Lung (tissue), 12 donors: ENCODE measurements around the gene MAGEB2. TPM values are rescaled to one million over a fixed set of nuclear protein-coding genes. Genes with fewer than 3 reads are reported as not detected.

ENCODE experiments used
- ATAC-seq: fragments of 200-7000 bp; cut with Tn5 transposase; one replicate; pipeline ENCODE4 v1.9.1; 2020; ENCODE audit warnings: moderate number of reproducible peaks; ENCODE audit not compliant: insufficient read depth, low FRiP score
- DNase-seq, 3 donors: peaks; one replicate each; pipeline ENCODE4 v3.0.0-alpha.2; 2013 to 2017
- H3K27ac ChIP-seq, 2 donors: one replicate each; pipeline ENCODE4 v1.5.1; 2013; ENCODE audit warnings: mild to moderate bottlenecking in 2 of 2, moderate library complexity in 2 of 2, control low read depth in 1 of 2, inconsistent platforms in 1 of 2, low read depth in 1 of 2, low read length in 1 of 2
- H3K27me3 ChIP-seq, 3 donors: one replicate each; pipeline ENCODE4 v1.5.1; 2013; ENCODE audit warnings: low read length in 2 of 3; ENCODE audit not compliant: control insufficient read depth in 3 of 3, insufficient read depth in 3 of 3
- H3K36me3 ChIP-seq, 4 donors: one replicate each; pipeline ENCODE4 v1.5.1; 2013; ENCODE audit warnings: low read length in 4 of 4, mild to moderate bottlenecking in 1 of 4, moderate library complexity in 1 of 4; ENCODE audit not compliant: control insufficient read depth in 4 of 4, insufficient read depth in 4 of 4
- H3K4me1 ChIP-seq, 5 donors: one replicate each; pipeline ENCODE4 v1.5.1; 2013; ENCODE audit warnings: low read length in 5 of 5, mild to moderate bottlenecking in 2 of 5, moderate library complexity in 1 of 5; ENCODE audit not compliant: control insufficient read depth in 5 of 5, insufficient read depth in 5 of 5
- H3K4me3 ChIP-seq: one replicate; pipeline ENCODE4 v1.5.1; 2013; ENCODE audit warnings: mild to moderate bottlenecking, control low read depth, moderate library complexity
- H3K9ac ChIP-seq, 2 donors: one replicate each; pipeline ENCODE4 v1.5.1; 2013; ENCODE audit warnings: low read length in 2 of 2, control low read depth in 1 of 2; ENCODE audit not compliant: insufficient read depth in 1 of 2
- H3K9me3 ChIP-seq, 4 donors: one replicate each; pipeline ENCODE4 v1.5.1; 2013; ENCODE audit warnings: low read length in 3 of 4, mild to moderate bottlenecking in 1 of 4, moderate library complexity in 1 of 4; ENCODE audit not compliant: control insufficient read depth in 4 of 4, insufficient read depth in 3 of 4
- CTCF ChIP-seq: IDR thresholded peaks from 2 replicates; pipeline ENCODE4 v1.5.1; 2012; ENCODE audit warnings: mild to moderate bottlenecking; ENCODE audit errors: control extremely low read depth, extremely low read depth
- WGBS, 2 donors: extraction: QIAGEN DNeasy Blood & Tissue Kit; methylation state at CpG; one replicate each; pipeline ENCODE4 v1.1.7; 2013; 5-methylcytosine and 5-hydroxymethylcytosine counted together
- polyA plus RNA-seq, 2 donors: library from polyadenylated mRNA; stranded (reverse); fragments of 200-250 nt; gene quantifications; one replicate each; pipeline ENCODE4 v1.2.1, GENCODE V29; 2013
- total RNA-seq, 2 donors: library from RNA; depleted of rRNA in 1 of 2; stranded (reverse); fragments of >200 nt in 1 of 2; gene quantifications; one replicate each; pipeline ENCODE4 v1.2.1, GENCODE V29; 2014 to 2021
- donor health status: control.
- donor health status: control.
- donor health status: Bipolar disorder and iron deficiency.
- donor health status: healthy.
- donor health status: DM: yes; HTN: yes; CAD: no.

Gene MAGEB2
- total and polyA plus RNA-seq, 4 donors = not detected

GRCh38 chrX:30241724-30242415 lies 26.5 kb downstream of the MAGEB2 start, which contains the start of gene MAGEB4:
Gene MAGEB4, plus strand, starts transcription at chrX:30242000. Its CDS starts 136 bp downstream, at chrX:30242136.
- Histone ChIP-seq H3K36me3 (no peaks in the 10 kb centered on the region), H3K9me3 (peaks cover 0 to 1% (median 0%) of the 10 kb centered on the region in 4 donors), H3K4me3 (no peak within 1 kb of the TSS), H3K27me3 (peaks cover 0 to 4% (median 2%) of the 10 kb centered on the region in 3 donors), H3K9ac (no peak within 1 kb of the TSS), H3K27ac (no peak within 1 kb of the TSS), H3K4me1 (no peaks in the 10 kb centered on the region)
- ATAC-seq (no peak), DNase-seq (no peak)
- 83 to 90% methylated on average over 10 of the region's 10 CpGs for WGBS, 2 donors
- no peak for TF ChIP-seq CTCF

- no peaks in the 10 kb centered on the region for H3K4me1 ChIP-seq
- H3K9me3 ChIP-seq = peaks cover 0 to 3% (median 0%) of the 10 kb centered on the region in 4 donors
- 81 to 92% methylated on average over 34 to 38 of the region's 38 CpGs for WGBS, 2 donors
- H3K4me3 ChIP-seq = no peak within 1 kb of the TSS
- H3K9ac ChIP-seq = no peak within 1 kb of the TSS
- no peaks in the 10 kb centered on the region for H3K36me3 ChIP-seq
- no peak for TF ChIP-seq CTCF
- no peak within 1 kb of the TSS for H3K27ac ChIP-seq
- ATAC-seq (no peak), DNase-seq (no peak)
- H3K27me3 ChIP-seq = peaks cover 0 to 2% (median 0%) of the 10 kb centered on the region in 3 donors
These were observed 31.6 kb downstream of the MAGEB2 start, which contains the start of gene MAGEB1 for GRCh38 chrX:30246769-30247489. Gene MAGEB1, plus strand, starts transcription at chrX:30247146. Its CDS starts 3,348 bp downstream, at chrX:30250494.

GRCh38 chrX:30248854-30249253 lies 33.5 kb downstream of the MAGEB2 start:
- H3K9ac ChIP-seq = no peak overlapping the region
- WGBS, 2 donors = 67 to 84% methylated on average over 4 of the region's 4 CpGs
- H3K9me3 ChIP-seq = peaks cover 0 to 6% (median 0%) of the 10 kb centered on the region in 4 donors
- no peaks in the 10 kb centered on the region for H3K4me1 ChIP-seq
- DNase-seq = no peak
- H3K4me3 ChIP-seq = no peak overlapping the region
- no peak for ATAC-seq
- no peak for TF ChIP-seq CTCF
- no peaks in the 10 kb centered on the region for H3K36me3 ChIP-seq
- no peak overlapping the region for H3K27ac ChIP-seq
- H3K27me3 ChIP-seq = no peaks in the 10 kb centered on the region
